Spleen (tissue), 11 donors: ENCODE measurements around the gene CREB1. TPM values are rescaled to one million over a fixed set of nuclear protein-coding genes. Genes with fewer than 3 reads are reported as not detected.

ENCODE experiments used
- DNase-seq: peaks from one replicate; pipeline ENCODE4 v3.0.0-alpha.2; 2020
- H3K27ac ChIP-seq, 8 donors: fragments of 200-600 bp; sonication (generic) in 7 of 8; 1 replicate in 4 of 8; 2 replicates in 4 of 8; pipeline versions ENCODE4 v1.5.0 to v1.8.0; 2016 to 2021; ENCODE audit warnings: inconsistent platforms in 4 of 8, mild to moderate bottlenecking in 4 of 8, moderate library complexity in 1 of 8
- H3K27me3 ChIP-seq, 7 donors: fragments of 200-600 bp; sonication (generic) in 6 of 7; replicated peaks in 1 of 7; 1 replicate in 4 of 7; 2 replicates in 3 of 7; pipeline versions ENCODE4 v1.5.0 to v1.8.0; 2016 to 2021; ENCODE audit warnings: inconsistent platforms in 3 of 7, mild to moderate bottlenecking in 1 of 7
- H3K36me3 ChIP-seq, 6 donors: fragments of 200-600 bp; sonication (generic) in 5 of 6; 1 replicate in 4 of 6; 2 replicates in 2 of 6; pipeline versions ENCODE4 v1.5.0 to v1.8.0; 2016 to 2021; ENCODE audit warnings: inconsistent platforms in 2 of 6
- H3K4me1 ChIP-seq, 6 donors: fragments of 200-600 bp; sonication (generic) in 5 of 6; 1 replicate in 3 of 6; 2 replicates in 3 of 6; pipeline versions ENCODE4 v1.5.0 to v1.8.0; 2016 to 2021; ENCODE audit warnings: inconsistent platforms in 3 of 6
- H3K4me3 ChIP-seq, 8 donors: fragments of 200-600 bp; sonication (generic) in 7 of 8; 1 replicate in 4 of 8; 2 replicates in 4 of 8; pipeline versions ENCODE4 v1.5.0 to v1.8.0; 2016 to 2021; ENCODE audit warnings: inconsistent platforms in 4 of 8, mild to moderate bottlenecking in 4 of 8, moderate library complexity in 2 of 8
- H3K9me3 ChIP-seq, 8 donors: fragments of 200-600 bp; sonication (generic) in 7 of 8; 1 replicate in 4 of 8; 2 replicates in 4 of 8; pipeline versions ENCODE4 v1.5.0 to v1.8.0; 2016 to 2021; ENCODE audit warnings: inconsistent platforms in 4 of 8
- CTCF ChIP-seq, 11 experiments: fragments of 200-600 bp in 7 of 11; fragments of 450-650 bp in 4 of 11; sonication (generic) in 4 of 11; IDR thresholded peaks in 8 of 11; conservative IDR thresholded peaks in 3 of 11; 1 replicate in 7 of 11; 2 replicates in 4 of 11; pipeline versions ENCODE4 v1.4.0 to v1.8.0; 2016 to 2021; ENCODE audit warnings: antibody characterized with exemption in 11 of 11, inconsistent platforms in 4 of 11, mild to moderate bottlenecking in 1 of 11
- POLR2A ChIP-seq, 3 donors: fragments of 450-650 bp; IDR thresholded peaks; one replicate each; pipeline ENCODE4 v1.5.1; 2017; ENCODE audit warnings: antibody characterized with exemption in 3 of 3, mild to moderate bottlenecking in 1 of 3
- POLR2AphosphoS5 ChIP-seq, 3 donors: sonication (generic); formaldehyde crosslinking; IDR thresholded peaks; one replicate each; pipeline ENCODE4 v1.5.1; 2017; ENCODE audit warnings: antibody characterized with exemption in 3 of 3
- WGBS, 5 donors: extraction: QIAGEN DNeasy Blood & Tissue Kit in 3 of 5; methylation state at CpG; one replicate each; pipeline versions ENCODE4 v1.1.5 to v1.1.7; 2013 to 2018; 5-methylcytosine and 5-hydroxymethylcytosine counted together
- intact Hi-C: fragments of 100-400 bp; cut with DNase I; formaldehyde crosslinking; loops from one replicate; pipeline ENCODE4 v1.15.0; 2023; ENCODE audit warnings: low total_unique reads
- polyA plus RNA-seq, 3 donors: library from polyadenylated mRNA; stranded (reverse); fragments of 200-250 nt; gene quantifications; one replicate each; pipeline ENCODE4 v1.2.1, GENCODE V29; 2013
- total RNA-seq, 7 donors: library from RNA; depleted of rRNA in 3 of 7; stranded (reverse); fragments of >200 nt in 3 of 7; fragmentation: NEBNext Ultra II Directional in 4 of 7; extraction: Animal tissue kit (Norgen Biotek cat#: 25700) in 4 of 7; gene quantifications; one replicate each; pipeline versions ENCODE4 v1.1.0 to v1.2.1, GENCODE V29; 2016 to 2021
- donor health status: healthy with polysubstance abuse.
- donor health status: DM: no; HTN: no; CAD: no; lungs with moderate emphysema.
- donor health status: DM: no; HTN: no; CAD: no.
- donor health status: Bipolar disorder and iron deficiency.
- donor health status: healthy.
- donor health status: DM: no; HTN: no; CAD: no.
- donor health status: DM: yes; HTN: yes; CAD: no.

The CREB1 gene
- total and polyA plus RNA-seq, 10 donors, result 8.4 to 94.7 (median 78.7) TPM

DNA sequence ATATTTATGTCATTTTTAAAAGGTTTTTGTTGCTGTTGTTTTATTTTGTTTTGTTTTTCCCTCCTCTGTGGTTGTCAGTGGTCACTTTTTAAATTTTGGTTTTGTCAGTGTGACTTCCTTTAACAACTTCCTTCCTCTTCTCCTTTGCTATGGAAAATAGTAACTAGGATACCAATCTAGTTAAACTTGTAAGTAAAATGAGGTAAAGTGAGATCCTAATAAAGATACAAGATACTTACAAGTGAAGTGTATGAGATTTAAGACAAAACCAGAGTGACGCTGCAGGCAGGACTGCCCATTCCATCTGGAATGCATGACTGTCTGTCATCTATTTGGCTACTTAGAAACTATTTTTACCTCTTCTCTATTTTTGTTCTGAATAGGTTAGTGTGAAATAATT lies 30.6 kb upstream of the CREB1 start:
- H3K4me3 ChIP-seq, result peak overlapping the region in 1 of 8 donors; percentile 20
- TF ChIP-seq POLR2A (IDR thresholded peaks at IDR 0.05) (no peak), CTCF (IDR thresholded peaks at IDR 0.05 in 8 of 11, conservative IDR thresholded peaks at IDR 0.05 in 3 of 11) (no peak), POLR2AphosphoS5 (IDR thresholded peaks at IDR 0.05) (no peak)
- peaks cover 6 to 59% (median 37%) of the 10 kb centered on the region in 6 donors for H3K4me1 ChIP-seq
- H3K27me3 ChIP-seq, result no peaks in the 10 kb centered on the region
- 47 to 72% (median 58%) methylated on average over 1 of the region's 1 CpG for WGBS, 5 donors
- H3K9me3 ChIP-seq, result no peaks in the 10 kb centered on the region
- peak overlapping the region in 4 of 8 donors; percentile 63 to 79 (median 69) for H3K27ac ChIP-seq
- no peaks in the 10 kb centered on the region for H3K36me3 ChIP-seq
- intact Hi-C loops, result no loop called here
- no peak for DNase-seq

DNA sequence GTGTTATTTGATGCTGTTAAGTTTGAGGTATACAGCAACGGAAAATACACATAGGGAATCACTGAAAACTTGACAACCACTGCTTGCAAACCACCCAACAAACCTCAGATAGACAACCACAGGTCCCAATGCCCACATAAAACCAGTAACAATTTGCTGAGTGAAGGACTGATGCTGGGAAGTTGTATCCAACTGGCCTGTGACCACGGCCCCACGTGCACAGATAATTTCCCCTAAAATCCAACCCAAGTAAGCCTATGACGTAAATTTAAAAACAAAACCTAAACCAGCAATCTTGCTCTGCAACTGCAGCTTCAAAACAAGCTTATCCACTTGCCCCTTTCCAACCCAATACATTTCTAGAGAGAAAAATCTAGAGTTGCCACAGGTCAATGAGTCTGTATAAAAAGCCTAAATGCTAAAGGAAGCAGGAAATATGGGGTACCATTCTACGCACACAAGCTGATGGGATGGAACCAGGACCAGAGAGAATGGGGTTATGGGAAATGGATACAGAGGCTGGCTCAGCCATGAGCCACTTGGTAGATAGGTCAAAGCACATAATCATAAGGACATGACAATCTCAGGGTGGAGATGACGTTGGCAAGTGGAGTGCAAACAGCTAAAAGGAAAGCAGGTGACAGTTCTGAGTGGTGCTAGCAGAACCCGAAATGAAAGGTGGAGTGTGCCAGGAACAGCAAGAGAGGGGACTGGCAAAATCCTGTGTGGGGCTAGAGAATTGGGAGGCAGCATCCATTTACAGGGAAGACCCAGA lies 27.8 kb upstream of the CREB1 start:
- peak overlapping the region in 5 of 8 donors; percentile 54 to 79 (median 64) for H3K27ac ChIP-seq

DNA sequence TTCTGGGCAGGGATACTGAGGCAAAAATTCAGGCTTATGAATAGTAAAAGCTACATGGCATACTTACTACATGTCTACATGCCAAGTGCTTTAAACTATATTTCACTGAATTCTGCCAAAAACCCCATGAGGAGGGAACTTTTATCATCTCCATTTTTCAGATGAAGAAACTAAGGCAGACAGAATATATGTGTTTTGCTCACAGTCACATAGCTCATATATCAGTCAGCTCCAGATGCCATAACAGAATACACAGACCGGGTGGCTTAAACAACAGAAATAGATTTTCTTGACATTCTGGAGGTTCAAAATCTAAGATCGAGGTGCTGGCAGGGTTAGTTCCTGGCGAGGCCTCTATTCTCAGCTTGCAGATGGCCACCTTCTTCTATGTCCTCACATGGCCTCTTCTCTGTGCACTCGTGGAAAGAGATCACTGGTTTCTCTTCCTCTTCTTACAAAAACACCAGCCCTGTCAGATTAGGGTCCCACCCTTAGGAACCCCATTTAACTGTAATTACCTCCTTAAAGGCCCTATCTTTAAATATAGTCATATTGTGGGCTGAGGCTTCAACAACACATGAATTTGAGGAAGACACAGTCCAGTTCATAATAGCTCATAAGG lies 27.1 kb upstream of the CREB1 start:
- intact Hi-C loops, result no loop called here
- 45 to 66% (median 60%) methylated on average over 4 of the region's 4 CpGs for WGBS, 5 donors
- TF ChIP-seq POLR2AphosphoS5 (IDR thresholded peaks at IDR 0.05), result no peak
- TF ChIP-seq CTCF (IDR thresholded peaks at IDR 0.05 in 8 of 11, conservative IDR thresholded peaks at IDR 0.05 in 3 of 11), result no peak
- no peak for TF ChIP-seq POLR2A (IDR thresholded peaks at IDR 0.05)
- no peak for DNase-seq
- Histone ChIP-seq H3K27ac (peak overlapping the region in 6 of 8 donors; percentile 10 to 79 (median 64)), H3K9me3 (no peaks in the 10 kb centered on the region), H3K27me3 (no peaks in the 10 kb centered on the region), H3K4me1 (peaks cover 23 to 86% (median 62%) of the 10 kb centered on the region in 6 donors), H3K36me3 (no peaks in the 10 kb centered on the region), H3K4me3 (no peak overlapping the region)

More for the DNA sequence above, 27.8 kb upstream of the CREB1 start:
- DNase-seq, result no peak
- Histone ChIP-seq H3K27me3 (no peaks in the 10 kb centered on the region), H3K4me1 (peaks cover 23 to 86% (median 62%) of the 10 kb centered on the region in 6 donors), H3K4me3 (no peak overlapping the region), H3K36me3 (no peaks in the 10 kb centered on the region), H3K9me3 (no peaks in the 10 kb centered on the region)
- WGBS, 5 donors, result 76 to 83% (median 81%) methylated on average over 7 of the region's 7 CpGs
- no peak for TF ChIP-seq POLR2A (IDR thresholded peaks at IDR 0.05)
- peak in 1 of 3 donors; percentile 50 for TF ChIP-seq POLR2AphosphoS5 (IDR thresholded peaks at IDR 0.05)
- TF ChIP-seq CTCF (IDR thresholded peaks at IDR 0.05 in 8 of 11, conservative IDR thresholded peaks at IDR 0.05 in 3 of 11), result no peak
- intact Hi-C loops, result no loop called here

DNA sequence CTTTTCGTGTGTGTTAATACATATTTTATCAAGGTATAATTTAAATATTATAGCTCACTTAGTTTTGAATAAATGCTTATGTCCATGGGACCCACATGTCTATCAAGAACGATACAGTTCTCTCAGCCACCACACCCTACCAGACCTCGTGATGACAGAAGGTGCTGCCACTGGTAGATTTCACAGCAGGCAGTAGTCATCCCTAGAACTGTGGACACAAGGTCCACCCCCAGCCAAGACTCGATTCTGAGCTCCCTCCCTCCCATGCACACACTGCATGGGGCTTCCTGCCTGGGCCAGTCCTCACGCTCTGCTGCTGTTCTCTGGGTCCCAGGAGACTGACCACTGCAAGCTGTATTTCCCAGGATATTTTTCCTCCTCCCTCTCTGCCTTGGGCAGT lies 26.5 kb upstream of the CREB1 start:
- Histone ChIP-seq H3K4me3 (no peak overlapping the region), H3K36me3 (no peaks in the 10 kb centered on the region), H3K27me3 (no peaks in the 10 kb centered on the region), H3K4me1 (peaks cover 23 to 86% (median 62%) of the 10 kb centered on the region in 6 donors), H3K27ac (peak overlapping the region in 7 of 8 donors; percentile 10 to 79 (median 63)), H3K9me3 (no peaks in the 10 kb centered on the region)
- no peak for DNase-seq
- intact Hi-C loops, result no loop called here
- WGBS, 5 donors, result 47 to 75% (median 52%) methylated on average over 5 of the region's 5 CpGs
- TF ChIP-seq POLR2A (IDR thresholded peaks at IDR 0.05) (no peak), CTCF (IDR thresholded peaks at IDR 0.05 in 8 of 11, conservative IDR thresholded peaks at IDR 0.05 in 3 of 11) (no peak), POLR2AphosphoS5 (IDR thresholded peaks at IDR 0.05) (peak in 1 of 3 donors; percentile 53)
